ENCODE results near the gene SLC16A6.

DNA sequence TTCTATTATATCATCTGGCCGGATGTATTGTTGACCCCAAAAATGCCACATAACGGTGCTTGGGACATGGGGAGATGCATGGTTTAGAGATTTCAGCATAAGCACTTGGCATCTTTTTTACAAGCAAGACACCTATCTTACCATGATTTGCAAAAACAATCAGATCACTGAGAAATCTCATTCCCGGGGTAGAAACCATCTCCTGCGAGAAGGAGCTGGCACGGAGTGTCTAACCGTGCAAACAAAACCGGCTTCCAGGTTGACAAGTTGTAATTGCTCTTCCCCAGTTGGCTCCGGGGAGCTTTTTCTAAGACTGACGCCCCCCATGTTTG is 1.0 kb downstream of the SLC16A6 start:
- no peak for TF ChIP-seq YY1 (IDR thresholded peaks at IDR 0.05; ENCODE audit: extremely low read depth, insufficient replicate concordance, low read depth, low read length)
- TF ChIP-seq, protein P1, sequence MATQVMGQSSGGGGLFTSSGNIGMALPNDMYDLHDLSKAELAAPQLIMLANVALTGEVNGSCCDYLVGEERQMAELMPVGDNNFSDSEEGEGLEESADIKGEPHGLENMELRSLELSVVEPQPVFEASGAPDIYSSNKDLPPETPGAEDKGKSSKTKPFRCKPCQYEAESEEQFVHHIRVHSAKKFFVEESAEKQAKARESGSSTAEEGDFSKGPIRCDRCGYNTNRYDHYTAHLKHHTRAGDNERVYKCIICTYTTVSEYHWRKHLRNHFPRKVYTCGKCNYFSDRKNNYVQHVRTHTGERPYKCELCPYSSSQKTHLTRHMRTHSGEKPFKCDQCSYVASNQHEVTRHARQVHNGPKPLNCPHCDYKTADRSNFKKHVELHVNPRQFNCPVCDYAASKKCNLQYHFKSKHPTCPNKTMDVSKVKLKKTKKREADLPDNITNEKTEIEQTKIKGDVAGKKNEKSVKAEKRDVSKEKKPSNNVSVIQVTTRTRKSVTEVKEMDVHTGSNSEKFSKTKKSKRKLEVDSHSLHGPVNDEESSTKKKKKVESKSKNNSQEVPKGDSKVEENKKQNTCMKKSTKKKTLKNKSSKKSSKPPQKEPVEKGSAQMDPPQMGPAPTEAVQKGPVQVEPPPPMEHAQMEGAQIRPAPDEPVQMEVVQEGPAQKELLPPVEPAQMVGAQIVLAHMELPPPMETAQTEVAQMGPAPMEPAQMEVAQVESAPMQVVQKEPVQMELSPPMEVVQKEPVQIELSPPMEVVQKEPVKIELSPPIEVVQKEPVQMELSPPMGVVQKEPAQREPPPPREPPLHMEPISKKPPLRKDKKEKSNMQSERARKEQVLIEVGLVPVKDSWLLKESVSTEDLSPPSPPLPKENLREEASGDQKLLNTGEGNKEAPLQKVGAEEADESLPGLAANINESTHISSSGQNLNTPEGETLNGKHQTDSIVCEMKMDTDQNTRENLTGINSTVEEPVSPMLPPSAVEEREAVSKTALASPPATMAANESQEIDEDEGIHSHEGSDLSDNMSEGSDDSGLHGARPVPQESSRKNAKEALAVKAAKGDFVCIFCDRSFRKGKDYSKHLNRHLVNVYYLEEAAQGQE (IDR thresholded peaks at IDR 0.05; ENCODE audit: low read depth), result no peak
- TF ChIP-seq, protein P2, sequence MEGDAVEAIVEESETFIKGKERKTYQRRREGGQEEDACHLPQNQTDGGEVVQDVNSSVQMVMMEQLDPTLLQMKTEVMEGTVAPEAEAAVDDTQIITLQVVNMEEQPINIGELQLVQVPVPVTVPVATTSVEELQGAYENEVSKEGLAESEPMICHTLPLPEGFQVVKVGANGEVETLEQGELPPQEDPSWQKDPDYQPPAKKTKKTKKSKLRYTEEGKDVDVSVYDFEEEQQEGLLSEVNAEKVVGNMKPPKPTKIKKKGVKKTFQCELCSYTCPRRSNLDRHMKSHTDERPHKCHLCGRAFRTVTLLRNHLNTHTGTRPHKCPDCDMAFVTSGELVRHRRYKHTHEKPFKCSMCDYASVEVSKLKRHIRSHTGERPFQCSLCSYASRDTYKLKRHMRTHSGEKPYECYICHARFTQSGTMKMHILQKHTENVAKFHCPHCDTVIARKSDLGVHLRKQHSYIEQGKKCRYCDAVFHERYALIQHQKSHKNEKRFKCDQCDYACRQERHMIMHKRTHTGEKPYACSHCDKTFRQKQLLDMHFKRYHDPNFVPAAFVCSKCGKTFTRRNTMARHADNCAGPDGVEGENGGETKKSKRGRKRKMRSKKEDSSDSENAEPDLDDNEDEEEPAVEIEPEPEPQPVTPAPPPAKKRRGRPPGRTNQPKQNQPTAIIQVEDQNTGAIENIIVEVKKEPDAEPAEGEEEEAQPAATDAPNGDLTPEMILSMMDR (IDR thresholded peaks at IDR 0.05 in 2 of 3, conservative IDR thresholded peaks at IDR 0.05 in 1 of 3; ENCODE audit: borderline replicate concordance in 1 of 3, insufficient read depth in 1 of 3, low read depth in 2 of 3, low read length in 2 of 3), result no peak
- no peak for TF ChIP-seq SIN3A (IDR thresholded peaks at IDR 0.05; ENCODE audit: low read depth)
- TF ChIP-seq POLR2AphosphoS5 (IDR thresholded peaks at IDR 0.05; ENCODE audit: low read depth, low read length), result no peak
